Activated CD4-positive, alpha-beta T cell treated with anti-CD3 and anti-CD28 coated beads, Interleukin-2, amount 50 U/mL, for 1 hour (primary cell): ENCODE data around the gene SBDS.
A peak's percentile ranks its signal among the peaks of the same experiment; 100 is the strongest.
"Not testable (repeated sequence)": the region's sequence is repeated elsewhere in the genome, so short reads cannot be mapped to it uniquely, and the experiment has no call there.

Experiments used
- DNase-seq: peaks from one replicate; pipeline ENCODE4 v3.0.0-alpha.2; 2020

SBDS gene

DNA sequence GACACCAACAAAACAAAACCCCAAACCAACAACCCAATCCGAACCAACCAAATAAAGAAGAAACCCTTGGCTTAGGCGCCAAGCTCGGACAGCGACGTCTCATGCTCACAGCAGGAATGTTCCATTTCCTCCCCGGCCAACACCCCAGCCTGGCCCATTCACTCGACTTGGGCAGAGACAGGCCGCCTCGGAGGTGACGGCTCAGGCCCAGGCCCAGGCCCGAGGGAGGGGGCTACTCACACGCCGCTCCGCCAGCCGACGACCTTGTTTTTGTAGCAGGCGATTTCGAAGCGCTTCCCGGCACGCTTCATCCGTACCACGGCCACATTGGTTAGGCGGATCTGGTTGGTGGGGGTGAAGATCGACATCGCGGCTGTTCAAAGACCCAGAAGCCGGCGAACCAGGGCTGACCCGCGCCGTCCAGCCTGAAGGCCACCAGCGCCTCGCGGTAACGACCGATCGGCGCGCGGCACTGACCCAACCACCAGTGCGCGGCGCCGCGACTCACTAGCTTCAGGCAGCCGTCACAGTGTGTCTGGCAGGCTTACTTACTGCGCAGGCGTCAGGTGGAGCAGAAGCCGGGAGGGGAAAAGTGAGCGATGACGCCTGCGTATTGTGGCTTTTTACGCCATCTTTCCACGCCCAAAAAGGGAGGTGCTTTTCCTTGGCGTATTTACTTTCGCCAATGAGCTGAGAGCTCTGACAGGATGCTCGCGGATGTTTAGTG, at the start of gene SBDS:
TSS of gene SBDS (minus strand) at position 537 of the 727 bp plus-strand sequence. CDS start at position 368, 169 bp downstream.
- peak; percentile 88 for DNase-seq

DNA sequence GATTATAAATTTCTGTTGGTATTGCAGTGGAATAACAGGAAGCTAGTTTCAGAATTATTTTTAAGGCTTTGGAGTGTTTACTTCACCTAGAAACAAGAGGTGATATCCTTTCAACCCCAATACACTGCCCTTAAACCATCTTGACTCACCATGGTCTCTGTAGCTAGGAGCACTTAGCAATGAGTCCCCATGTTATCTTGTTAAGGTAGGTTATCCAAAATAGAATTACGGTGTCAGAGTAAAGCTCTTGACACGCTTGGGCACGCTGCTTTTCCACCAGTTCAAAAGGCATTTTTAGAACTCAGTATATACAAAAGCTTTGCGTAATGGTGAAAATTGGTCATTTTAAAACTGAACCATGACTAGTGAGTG, 48.2 kb upstream of the SBDS start:
- not testable (repeated sequence) for DNase-seq

GRCh38 chr7:67042781-67043558, 47.6 kb upstream of the SBDS start:
- DNase-seq = not testable (repeated sequence)

DNA sequence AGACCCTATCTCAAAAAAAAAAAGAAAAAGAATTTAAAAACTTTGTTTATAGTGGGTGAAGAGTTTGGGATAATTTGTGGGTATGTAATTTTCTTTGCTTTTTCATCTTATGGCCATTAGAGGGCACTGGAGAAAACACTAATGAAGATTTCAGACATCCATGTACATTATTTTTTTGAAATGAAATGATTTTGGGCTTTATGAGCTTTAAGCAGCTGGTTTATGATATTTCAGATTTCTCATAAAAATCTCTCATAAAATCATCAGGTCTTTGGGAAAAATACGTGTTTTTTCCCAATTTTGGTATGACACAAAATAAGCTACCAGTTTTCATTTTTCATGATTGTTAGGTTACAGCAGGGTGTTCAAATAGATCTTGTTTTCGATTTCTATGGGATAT, 45.4 kb upstream of the SBDS start:
- DNase-seq = not testable (repeated sequence)

DNA sequence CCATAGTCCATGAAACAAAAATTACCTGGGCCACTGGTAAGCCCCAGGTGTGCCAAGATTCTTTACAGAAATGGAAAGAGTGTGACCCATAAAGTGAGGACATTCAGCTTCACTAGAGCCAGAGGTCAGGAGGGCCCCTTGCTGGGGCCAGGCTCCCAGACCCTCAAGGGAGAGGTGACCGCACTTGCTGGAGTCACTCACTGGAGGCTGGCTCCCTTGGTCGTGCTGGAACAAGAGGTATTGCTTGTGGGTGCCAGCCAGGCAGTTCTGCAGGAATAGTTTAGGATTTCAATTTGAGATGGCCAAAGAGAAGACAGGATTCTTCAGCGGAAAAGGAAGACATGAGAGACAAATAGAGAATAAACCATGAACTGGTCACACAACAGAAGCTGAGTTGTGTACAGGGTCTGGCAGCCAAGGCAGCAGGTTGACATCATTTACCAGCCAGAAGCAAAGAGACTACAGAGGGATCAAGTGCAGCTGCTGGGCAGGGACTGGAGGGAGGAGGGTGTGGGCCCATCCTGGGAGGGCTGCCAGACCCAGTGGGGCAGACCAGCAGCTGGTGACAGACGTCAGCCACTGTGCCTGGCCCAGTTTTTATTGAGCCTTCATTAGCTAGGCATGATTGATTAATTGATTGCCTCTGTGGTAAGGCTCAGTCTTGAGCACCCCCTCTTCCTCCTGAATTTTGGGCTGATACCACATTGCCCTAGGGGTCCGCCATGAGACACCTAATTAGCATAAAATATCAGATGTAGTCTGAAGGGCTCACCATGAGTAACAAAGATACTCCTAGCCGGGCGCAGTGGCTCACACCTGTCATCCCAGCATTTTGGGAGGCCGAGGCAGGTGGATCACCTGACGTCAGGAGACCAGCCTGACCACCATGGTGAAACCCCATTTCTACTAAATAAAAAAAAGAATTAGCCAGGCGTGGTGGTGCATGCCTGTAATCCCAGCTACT, 41.3 kb upstream of the SBDS start:
- DNase-seq = not testable (repeated sequence)

DNA sequence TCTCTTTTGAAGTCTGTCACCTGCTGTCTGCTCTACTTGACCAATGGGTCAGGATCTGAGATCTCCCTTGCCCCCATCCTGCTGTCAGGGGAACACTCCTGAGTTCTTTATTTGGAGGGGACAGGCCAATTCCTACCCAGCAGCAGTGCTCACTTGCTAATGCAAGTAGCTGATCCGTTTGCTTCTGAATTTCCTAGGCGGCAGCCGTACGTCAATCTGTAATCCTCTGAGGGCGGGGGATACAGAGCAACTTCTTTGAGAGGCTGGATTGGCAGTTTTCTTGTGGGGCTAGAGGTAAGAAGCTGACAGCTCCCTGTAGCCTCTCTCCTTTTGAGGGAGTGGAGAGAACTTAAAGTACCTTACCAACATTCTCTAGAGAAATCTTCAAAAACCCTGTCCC, 37.9 kb upstream of the SBDS start:
- DNase-seq = no peak

DNA sequence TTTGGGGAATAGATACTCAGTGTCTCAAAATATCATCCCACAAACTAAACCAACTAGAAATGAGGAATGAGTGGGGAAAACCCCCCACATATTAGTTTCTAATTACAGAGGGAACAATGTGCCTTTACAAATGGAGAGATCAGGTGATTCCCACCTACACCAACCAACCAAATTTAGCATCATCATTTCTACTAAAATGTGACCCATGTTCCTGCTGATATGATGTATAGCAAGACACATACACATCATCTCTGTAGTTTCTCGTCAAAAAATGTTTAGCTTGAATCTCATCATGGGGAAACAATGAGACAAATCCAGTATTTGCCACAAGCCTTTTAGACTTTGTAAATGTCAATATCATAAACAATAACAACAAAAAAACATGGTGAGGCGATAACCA, 36.3 kb upstream of the SBDS start:
- not testable (repeated sequence) for DNase-seq

GRCh38 chr7:67025459-67025858, 30.1 kb upstream of the SBDS start:
- DNase-seq = not testable (repeated sequence)

GRCh38 chr7:67022511-67022910, 27.1 kb upstream of the SBDS start:
- DNase-seq = no peak

GRCh38 chr7:67021260-67021659, 25.9 kb upstream of the SBDS start:
- DNase-seq = no peak

DNA sequence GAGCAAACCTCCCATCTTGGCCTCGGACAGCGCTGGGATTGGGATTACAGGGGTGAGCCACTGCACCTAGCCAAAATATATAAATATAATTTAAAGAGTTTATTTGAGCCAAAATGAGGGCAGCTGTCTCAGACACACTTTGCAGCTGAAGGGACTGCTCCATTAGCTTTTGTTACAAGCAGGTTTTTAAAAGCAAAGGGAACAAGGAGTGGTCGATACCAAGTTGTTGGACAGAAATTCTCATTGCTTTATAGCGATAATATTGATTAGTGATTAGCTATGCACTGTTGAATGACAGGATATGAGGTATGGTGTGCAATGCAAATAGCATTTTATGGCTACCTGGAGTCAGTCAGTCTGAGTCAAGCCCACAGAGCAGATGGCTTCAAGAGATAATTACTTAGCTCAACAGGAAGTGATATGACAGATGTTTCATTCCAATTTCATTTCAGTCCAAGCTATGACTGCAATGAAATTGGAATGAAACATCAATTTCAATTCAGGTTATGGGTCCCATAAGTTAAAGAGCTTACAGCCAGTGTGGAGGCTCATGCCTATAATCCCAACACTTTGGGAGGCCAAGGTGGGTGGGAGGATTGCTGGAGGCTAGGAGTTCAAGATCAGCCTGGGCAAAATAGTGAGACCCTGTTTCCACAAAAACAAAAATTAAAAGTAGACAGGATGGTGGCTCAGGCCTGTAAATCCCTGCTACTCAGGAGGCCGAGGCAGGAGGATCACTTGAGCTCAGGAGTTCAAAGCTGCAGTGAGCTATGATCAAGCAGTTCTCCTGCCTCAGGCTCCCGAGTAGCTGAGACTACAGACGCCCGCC, 24.4 kb upstream of the SBDS start:
- no peak for DNase-seq

DNA sequence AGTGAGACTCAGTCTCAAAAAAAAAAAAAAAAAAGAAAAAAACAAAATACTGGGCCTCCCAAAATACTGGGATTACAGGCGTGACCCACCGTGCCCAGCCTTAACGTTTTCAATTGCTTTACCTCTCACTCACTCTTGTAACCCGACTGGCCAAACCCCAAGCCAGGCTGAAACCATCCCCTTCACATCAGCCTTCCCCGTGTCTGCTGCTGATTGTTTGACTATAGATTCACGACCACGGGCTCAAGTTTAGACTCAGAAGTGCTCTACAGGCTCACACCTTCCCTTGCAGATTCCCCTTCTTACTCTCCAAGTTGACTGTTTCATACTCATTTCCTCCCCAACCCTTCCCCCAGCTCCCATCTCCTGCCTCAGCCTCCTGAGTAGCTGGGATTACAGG, 23.6 kb upstream of the SBDS start:
- DNase-seq = no peak

DNA sequence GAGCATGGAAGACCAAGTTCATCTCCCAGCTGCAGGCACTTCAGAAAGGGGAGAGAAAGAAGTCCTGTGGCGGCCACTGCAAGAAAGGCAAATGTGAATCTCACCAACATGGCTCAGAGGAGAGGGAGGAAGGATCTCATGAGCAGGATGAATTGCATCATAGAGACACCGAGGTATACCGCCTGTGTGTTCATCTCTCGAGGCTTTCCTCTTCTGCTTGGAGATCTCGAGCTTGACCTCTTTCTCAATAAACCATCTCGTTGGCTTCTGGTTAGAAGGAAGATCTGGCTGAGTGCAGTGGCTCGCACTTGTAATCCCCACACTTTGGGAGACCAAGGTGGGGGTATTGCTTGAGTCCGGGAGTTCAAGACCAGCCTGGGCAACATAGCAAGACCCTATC, 22.6 kb upstream of the SBDS start:
- not testable (repeated sequence) for DNase-seq

GRCh38 chr7:67014076-67014622, 18.8 kb upstream of the SBDS start:
- DNase-seq = not testable (repeated sequence)

DNA sequence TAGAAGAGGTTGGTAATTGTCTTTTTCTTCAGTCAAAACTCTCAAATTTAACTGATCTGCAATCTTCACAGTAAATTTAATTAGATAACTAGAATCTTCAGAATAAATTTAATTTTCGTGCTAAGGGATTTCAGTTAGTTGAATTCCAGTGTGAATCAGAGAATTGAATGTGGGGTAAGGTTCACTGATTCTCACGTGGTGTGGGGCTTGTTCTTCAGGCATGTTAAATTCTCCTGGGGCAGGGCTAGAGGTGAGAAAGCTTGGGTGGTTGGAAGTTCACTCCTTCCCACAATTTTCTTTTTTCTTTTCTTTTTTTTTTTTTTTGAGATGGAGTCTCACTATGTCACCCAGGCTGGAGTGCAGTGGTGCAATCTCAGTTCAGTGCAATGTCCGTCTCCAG, 14.3 kb upstream of the SBDS start:
- not testable (repeated sequence) for DNase-seq

DNA sequence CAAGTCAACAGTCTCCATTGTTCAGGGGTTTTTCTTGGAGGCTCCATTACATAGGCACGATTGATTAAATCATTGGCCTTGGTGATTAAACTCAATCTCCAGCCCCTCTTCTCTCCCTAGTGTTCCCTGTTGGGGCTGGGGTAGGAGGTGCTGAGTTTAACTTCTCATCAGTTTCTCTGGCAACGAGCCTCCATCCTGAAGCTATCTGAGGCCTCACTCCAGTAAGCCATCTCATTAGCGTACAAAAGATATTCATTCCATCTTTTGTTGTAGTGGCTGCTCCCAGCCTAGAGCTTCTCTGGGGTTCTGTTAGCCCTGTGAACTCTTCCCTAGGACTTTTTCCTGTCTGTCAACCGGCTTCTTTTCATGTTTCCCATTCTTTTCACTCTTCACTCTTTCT, 12.9 kb upstream of the SBDS start:
- no peak for DNase-seq

DNA sequence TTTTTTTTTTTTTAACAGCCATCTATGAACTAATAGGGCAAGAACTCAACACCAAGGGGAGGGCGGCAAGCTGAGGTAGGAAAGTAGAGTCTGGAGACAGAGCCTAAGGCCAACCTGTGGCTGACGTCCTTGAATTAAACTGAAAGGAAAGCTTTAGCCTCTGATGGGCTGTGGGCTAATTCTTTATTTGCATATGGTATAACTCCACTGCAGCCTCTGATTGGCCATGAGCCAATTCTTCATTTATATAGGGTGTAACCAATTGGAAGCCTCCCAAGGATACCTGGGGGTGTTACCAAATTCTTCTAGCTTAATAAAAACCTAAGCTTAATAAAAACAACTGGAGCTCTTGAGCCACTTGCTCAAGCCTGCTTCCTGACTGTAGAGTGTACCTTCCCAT, 11.6 kb upstream of the SBDS start:
- no peak for DNase-seq

- not testable (repeated sequence) for DNase-seq
These were observed 8.8 kb upstream of the SBDS start for GRCh38 chr7:67004145-67004544.

- DNase-seq = not testable (repeated sequence)
These were observed 5.3 kb upstream of the SBDS start for GRCh38 chr7:67000601-67001258.

DNA sequence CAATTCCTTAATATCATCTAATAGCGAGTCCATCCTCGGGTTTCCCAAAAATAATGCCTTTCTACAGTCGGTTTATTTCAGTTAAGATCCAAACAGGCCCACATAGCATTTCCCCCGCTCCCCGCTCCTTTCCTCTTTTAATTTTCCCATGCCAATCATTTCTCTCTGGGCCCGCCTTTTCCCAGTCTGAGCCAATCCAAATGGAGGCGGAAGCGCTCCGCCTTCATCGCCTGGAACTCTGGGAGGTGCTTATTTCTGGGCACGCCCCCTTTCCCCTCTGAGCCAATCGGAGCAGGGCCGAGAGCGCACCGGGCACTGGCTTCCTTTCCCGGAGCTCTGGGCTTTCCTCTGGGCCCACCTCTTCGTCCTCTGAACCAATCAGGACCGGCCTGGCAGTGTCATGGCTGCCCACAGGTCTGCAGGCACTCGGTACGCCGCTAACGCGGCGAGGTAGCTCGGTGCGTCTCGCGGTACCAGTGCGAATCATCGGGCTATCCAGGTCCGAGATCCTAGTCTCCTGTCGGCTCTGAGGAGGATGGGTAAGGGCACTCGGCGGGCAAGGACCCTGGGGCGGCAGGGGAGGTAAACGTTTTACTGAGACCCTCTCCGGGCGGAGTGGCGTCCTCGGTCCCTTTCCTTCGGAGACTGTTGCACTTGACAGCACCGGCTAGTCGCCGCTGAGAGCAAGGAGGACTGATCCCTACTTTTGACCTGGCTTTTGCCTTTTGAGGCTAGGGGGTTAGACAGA, 1.2 kb upstream of the SBDS start, which contains the start of gene TYW1:
TSS of gene TYW1 (plus strand) at position 390 of the 748 bp plus-strand sequence. CDS start at position 536, 146 bp downstream.
- DNase-seq = peak; percentile 98
